HG03460 (cell line): ENCODE measurements around the gene IFNB1.
A peak's percentile ranks its signal among the peaks of the same experiment; 100 is the strongest.

Experiments used
- ATAC-seq: cut with Tn5 transposase; IDR thresholded peaks from one replicate; pipeline ENCODE4 v1.9.1; 2021; ENCODE audit not compliant: unreplicated experiment

IFNB1 gene

GRCh38 chr9:21077781-21078180 lies at the start of gene IFNB1:
IFNB1 (minus strand) TSS chr9:21077942; CDS start chr9:21077869, 73 bp downstream.
- no peak for ATAC-seq

GRCh38 chr9:21121595-21122251 lies 44.0 kb upstream of the IFNB1 start:
- ATAC-seq = peak; percentile 97

GRCh38 chr9:21121079-21121478 lies 43.3 kb upstream of the IFNB1 start:
- peak; percentile 41 for ATAC-seq

- no peak for ATAC-seq
These were observed 41.5 kb upstream of the IFNB1 start for GRCh38 chr9:21119093-21119770.

GRCh38 chr9:21114311-21114710 lies 36.6 kb upstream of the IFNB1 start:
- no peak for ATAC-seq

DNA sequence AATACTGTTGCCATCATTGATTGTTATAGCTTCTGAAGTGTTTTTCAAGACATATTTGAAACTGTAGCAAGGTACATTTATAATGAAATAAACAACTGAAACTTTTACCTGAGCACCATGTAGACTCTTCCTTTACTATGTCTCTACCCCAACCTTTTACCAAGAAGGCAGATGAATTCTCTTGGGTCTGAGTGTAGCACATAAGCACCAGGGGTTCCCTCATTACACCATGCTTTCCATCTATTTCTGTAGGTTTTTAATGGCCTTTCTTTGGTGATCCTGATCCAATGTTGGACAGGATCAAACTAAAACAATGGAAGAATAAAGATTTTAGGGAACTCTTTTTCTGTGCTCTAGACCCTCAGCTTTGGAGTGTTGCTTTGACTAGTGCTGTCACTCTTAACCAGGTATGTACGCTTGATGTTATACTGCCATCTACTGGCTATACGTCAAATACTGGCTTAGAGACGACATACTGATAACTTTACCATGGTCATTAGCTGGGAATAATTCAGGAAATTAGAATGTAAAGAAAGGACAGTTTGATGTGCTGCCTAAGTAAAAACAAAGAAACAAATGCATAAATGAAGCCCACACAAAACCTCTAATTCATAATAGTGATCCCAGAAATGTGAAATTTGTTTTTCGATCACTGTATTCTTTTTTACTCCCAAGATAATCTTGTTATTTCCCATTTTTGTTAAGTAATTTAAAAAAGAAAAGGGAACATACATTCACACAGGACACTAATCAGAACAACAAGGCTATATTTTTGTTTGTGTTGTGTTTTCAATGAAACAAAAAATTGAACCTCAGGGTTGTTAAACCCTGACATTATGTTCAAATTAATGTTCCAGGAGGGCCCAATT lies 33.2 kb upstream of the IFNB1 start:
- peak; percentile 88 for ATAC-seq

GRCh38 chr9:21104787-21105186 lies 27.0 kb upstream of the IFNB1 start:
- no peak for ATAC-seq

DNA sequence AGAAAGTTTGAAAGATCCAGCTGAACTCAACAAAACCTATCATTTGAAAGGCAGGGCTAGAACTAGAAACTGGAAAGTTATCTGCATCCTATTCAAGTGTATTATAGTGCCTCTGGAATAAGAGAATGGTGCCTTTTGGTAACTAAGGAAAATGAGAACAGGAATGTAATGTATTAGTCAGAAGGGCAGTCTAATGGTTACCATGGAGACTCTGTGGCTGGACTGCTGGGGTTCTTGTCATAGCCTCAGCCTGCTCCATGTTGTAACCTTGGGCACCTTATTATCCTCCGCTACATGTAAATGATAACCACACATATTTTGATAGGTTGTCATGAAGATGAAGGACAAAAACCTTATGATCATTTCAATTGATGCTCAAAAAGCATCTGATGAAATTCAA lies 24.6 kb upstream of the IFNB1 start:
- ATAC-seq = no peak

GRCh38 chr9:21097817-21098216 lies 20.1 kb upstream of the IFNB1 start:
- ATAC-seq = no peak

GRCh38 chr9:21096901-21097255 lies 19.1 kb upstream of the IFNB1 start:
- no peak for ATAC-seq

DNA sequence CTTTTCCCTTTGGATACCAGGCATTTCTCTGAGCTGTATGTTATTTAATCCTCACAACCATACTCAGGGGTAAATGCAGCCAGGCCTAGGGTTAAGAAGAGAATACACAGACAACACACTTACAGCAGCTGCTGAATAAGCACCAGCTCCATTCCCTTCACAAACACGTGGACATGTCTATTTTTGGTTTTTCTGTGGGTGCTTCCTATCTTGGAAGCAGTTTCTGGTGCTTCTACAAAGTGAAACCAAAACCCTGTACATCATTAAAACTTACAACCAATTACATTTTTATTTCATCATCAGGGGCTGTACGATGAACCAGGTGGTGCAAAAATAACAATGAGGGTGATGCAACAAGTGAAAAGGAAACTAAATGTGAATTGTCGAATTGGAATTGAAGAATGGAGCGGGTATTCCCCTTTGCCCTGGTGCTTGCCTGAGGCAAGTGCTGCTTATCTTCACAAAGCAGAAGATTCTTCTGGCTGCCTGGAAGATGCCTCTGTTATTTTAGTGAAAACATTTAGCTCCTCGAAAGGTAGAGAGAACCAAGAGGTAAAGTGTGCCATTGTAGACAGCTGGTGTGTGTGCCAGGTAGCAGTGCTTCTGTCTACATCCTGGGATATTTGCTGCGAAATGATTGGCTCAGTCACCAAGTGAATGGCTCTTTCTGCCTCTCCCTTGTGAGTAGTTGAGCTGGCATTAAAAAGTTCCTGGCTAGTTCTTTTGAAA lies 18.6 kb upstream of the IFNB1 start:
- peak; percentile 79 for ATAC-seq

DNA sequence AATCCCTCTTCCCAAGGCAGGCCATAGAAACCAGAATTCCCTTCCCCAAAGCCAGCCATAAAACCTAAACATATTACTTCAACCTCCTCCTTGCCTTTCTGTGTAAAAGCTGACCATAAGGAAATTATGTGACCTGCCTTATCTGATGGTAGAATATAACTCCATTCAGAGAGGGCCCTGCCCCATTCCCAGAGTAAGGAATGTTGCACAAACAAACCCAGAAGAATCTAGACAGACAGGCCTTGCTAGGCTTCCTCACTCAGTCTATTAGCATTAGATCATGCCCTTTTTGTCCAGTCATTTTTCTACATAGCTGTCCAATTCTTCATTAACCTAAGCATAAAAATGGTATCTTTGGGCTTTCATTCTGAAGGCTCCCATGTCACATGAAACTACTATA lies 17.8 kb upstream of the IFNB1 start:
- no peak for ATAC-seq

DNA sequence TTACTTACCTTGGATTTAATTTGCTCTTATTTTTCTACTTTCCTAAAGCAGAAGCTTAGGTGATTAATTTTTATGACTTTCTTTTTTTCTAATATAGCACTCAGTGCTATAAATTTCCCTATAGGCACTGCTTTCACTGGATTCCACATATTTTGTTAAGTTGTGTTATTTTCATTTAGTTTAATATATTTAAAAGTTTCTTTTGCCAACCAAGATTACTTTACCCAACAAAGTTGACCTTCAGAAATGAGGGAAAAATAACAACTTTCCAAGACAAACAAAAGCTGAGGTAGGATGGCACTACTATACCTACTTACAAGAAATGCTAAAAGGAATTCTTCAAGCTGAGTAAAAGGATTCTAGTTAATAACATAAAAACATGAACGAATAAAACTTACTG lies 8.8 kb upstream of the IFNB1 start:
- no peak for ATAC-seq

DNA sequence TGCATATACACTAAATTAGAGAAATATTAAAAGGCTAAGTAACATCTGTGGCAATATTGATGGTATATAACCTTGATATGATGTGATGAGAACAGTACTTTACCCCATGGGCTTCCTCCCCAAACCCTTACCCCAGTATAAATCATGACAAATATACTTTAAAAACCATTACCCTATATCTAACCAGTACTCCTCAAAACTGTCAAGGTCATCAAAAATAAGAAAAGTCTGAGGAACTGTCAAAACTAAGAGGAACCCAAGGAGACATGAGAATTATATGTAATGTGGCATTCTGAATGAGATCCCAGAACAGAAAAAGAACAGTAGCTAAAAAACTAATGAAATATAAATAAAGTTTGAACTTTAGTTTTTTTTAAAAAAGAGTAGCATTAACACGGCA lies 7.3 kb upstream of the IFNB1 start:
- ATAC-seq = no peak

DNA sequence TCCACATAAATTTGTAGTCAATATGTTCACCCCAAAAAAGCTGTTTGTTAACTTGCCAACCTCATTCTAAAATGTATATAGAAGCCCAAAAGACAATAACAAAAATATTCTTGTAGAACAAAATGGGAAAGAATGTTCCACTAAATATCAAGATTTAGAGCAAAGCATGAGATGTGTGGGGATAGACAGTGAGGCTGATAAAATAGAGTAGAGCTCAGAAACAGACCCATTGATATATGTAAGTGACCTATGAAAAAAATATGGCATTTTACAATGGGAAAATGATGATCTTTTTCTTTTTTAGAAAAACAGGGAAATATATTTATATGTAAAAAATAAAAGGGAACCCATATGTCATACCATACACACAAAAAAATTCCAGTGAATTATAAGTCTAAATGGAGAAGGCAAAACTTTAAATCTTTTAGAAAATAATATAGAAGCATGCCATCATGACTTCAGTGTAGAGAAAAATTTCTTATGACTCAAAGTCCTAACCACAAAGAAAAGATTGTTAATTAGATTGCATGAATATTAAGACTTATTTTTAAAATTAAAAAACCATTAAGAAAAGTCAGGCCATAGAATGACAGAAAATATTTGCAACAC lies 6.6 kb upstream of the IFNB1 start:
- no peak for ATAC-seq

DNA sequence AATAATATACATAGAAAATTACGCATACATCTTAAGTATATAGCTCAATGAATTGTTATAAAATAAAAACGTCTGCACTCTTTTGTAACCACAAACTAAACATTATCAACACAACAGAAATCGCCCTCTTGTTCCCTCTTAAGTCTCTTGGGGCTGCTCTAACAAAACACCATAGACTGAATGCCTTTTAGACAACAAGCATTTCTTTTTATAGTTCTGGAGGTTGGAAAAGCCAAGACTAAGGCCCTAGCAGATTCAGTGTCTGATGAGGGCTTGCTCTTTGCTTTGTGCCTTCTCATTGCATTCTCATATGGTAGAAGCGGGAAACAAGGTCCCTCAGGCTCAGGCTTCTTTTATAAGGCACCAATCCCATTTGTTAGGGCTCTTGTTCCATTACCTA lies 4.9 kb upstream of the IFNB1 start:
- no peak for ATAC-seq

DNA sequence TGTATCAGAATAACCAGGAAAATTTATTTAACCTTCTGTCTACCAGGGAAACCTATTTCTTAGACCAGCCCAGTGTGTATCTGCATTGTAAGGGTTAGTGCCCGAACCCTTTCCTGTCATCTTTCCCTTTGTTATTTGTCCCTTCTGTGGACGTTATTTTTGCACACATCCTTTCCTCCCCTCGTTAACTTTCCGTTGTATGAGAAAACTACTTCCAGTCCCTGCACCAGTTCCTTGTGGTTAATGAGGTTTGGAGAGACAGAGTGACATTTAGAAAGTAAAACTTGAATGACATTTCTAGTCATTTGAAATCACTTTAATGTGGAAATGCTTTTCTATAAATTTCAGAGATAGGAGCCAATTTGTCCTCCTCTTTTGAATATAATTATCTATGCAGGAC lies 4.3 kb upstream of the IFNB1 start:
- no peak for ATAC-seq

GRCh38 chr9:21081451-21081850 lies 3.7 kb upstream of the IFNB1 start:
- ATAC-seq = no peak

DNA sequence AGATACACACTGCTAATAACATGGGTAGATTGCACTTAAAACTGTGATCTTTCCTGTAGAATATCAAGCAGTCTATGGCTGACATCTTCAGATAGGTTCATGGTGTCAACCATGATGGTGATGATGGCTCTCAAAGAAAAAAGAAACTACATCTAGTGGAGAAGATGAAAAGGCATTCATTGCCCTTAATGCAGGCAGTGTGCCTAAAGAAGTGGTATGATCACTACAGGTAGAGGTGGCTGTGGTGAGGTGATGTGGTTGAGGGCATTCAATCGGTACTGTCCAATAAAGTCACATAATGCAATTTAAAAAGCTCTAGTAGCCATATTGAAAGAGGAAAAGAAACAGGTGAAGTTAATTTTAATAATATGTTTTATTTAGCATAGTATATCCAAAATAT lies 3.1 kb upstream of the IFNB1 start:
- ATAC-seq = no peak

DNA sequence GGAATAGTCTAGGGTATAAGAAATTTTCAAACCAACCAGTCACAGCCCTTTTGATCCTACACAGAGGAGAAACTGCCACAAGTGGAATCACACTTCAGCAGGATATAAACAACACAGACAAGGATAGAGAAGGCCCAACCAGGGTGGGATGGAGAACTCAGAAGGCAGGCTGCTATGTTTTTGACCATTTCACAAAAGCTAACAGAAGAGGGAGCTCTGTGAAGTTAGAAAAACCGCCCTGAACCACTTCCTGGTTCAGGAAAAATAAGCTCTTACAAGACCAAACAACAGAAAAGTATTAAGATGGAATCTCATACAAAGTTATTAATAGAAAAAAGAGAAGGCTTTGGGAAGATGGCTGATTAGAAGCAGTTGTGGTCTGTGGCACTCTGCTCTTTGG lies 960 bp upstream of the IFNB1 start:
- no peak for ATAC-seq

DNA sequence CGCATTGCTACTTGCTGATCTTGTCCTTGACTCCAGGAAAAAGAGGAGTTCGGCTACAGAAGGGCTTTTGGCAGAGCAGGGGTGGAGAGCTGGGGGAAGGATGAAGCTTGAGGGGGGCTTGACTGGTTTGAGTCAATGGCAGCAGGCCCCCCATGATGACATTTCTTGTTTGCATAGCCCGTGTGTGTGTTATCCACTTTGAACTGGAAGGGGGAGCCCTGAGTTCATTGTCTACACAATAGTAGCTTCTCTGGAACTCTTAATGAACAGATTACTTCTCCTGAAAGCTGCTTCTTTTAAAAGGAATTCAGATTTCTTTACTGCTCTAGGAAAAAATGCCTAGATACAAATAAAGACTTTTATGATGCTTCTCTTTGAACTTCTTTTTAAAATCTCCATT lies 2.3 kb downstream of the IFNB1 start:
- ATAC-seq = no peak
